Stromal cell of bone marrow (primary cell): ENCODE data around the gene RGS12.

Experiments used
- DNase-seq: peaks from one replicate; pipeline ENCODE4 v3.0.0-alpha.2; 2012; ENCODE audit warnings: low read depth

RGS12 gene

DNA sequence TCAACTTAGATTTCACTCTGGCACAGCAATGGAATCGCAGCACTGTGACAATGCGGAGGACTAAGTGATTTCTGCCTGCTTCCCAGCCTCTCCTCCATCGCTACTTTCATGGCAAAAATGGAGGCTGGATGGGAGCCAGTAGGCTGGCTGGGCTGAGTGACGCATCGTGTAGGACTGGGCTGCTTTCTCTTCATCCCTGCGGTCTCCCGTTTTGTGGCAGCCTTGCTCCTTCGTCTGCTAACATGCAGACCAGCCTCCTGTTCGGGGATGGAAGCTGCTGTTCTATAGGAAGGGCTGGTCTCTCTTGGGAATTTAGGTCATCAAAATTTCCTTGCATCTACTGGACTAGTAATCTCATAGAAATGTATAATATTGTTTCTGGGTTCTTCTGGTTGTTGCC is 15.8 kb upstream of the RGS12 start:
- DNase-seq, result no peak

DNA sequence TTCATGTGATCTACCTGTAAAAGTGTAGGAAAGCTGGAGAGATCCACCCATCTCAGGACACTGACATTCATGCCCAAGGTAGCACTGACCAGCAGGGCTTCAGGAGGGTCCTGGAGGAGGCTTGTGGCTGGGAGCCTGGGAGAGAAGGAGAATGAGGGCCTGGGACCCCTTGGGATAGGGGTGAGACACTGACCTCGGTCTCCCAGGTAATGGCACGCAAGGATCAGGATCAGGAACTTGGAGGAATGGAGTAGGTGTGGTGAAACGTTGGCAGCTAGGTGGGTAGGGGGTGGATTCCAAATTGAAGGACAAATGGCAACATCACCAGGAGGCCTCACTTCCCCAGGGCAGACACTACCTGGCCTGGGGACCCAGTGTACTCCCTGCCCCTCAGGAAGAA is 12.4 kb upstream of the RGS12 start:
- no peak for DNase-seq

DNA sequence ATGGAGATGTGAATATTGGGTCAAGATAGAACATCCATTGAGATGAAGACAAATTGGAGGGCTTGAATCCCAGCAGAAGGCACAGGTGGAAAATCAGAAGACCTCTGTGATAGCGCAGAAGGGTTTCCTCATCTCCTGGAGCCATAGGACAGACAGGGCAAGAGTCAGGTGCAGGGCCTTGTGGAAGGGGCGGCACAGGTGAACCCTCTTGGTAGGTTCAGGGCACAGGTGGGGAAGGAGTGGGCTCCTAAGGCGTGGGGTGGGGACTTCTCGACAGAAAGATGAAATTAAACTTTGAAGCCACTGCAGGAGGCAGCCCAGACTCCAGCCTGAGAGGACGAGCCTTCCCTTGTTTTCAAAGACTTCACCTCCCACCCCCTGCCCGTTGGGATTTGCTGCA is 9.3 kb upstream of the RGS12 start:
- no peak for DNase-seq

DNA sequence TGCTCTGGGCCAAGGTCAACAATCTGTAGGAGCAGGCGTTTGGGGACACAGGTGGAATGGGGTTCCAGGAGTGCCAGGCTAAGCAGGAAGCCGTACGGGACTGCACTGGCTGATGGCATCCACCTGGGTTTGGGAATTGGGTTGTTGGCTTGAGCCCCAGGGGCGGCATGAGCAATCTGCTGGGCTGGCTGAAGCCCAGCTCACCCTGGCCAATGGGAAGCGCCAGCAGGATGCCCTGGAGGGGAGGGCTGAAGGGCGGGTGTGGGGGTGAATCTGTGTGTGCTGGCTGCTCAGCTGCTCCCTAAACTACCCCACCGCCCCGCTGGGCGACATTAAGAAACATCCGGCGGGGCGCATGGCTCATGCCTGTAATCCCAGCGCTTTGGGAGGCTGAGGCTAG is 8.9 kb upstream of the RGS12 start:
- no peak for DNase-seq

DNA sequence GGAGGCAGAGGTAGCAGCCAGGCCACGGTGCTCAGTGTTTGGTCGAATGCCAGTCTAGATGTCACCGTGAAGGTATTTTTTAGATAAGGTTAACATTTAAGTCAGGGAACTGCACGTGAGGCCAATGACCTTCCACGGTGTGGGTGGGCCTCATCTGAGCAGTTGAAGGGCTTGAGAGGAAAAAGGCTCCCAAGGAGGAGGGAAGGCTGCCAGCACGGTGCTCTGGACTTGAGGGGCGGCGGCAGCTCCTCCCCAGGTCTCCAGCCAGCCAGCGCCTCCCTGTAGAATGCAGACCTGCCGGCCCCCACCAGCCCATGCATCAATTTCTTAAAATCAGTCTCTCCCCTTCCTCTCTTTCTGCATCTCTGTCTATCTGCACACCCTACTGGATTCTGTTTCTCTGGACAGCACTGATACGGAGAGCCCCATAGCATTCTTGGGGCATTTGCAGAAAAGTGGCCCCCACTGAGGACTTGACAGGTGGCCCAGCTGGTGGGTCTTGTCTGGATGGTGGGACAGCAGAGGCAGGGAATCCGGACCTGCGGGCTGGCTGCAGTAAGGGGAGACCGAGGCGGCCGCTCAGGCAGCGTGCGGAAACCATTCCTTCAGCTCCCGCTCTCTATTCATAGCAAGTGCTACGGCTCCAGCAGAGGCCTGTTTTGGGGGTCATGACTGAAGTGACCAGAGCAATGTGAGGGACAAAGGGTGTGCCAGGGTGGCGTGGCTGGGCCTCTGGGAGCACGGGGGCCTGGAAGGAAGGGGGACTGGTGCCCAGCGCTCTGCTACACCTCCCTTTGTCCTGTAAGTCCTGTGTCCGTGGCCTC is 7.9 kb upstream of the RGS12 start:
- DNase-seq, result no peak

DNA sequence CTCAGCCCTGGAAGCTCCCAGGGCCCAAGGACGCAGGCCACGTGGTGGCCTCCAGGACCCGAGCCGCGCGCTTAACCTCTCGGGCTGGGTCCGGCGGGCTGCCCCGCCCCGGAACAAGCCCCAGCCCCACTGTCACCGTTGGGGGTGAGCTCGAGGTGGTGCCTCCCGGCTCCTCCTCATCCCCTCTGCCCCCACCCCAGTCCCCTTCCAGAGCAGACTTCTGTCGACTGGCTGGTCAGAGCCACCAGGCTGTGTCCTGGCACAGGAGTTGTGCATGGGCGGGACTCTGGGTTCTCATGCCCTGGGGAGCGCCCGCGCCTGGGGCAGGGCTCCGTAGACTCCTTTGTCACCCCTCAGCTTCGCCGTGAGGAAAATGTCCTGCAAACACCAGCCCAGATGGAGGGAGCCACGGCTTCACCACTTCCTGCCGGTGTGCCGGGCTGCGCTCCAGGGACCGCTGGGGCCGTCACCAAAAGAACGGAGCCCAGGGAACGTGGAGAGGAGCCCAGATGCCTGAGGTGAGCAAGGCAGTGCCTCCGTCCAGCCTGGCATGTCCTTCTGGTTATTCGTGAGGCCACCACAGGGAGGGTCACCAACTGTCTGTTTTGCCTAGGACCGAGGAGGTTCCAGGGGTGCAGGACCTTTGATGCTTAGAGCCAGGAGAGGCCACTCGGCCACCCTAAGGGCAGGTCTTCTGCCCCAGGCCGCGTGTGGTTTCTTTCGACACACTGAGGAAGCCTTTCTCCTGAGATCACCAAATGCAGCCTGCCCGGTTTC is 7.1 kb upstream of the RGS12 start:
- DNase-seq, result peak; percentile 32

DNA sequence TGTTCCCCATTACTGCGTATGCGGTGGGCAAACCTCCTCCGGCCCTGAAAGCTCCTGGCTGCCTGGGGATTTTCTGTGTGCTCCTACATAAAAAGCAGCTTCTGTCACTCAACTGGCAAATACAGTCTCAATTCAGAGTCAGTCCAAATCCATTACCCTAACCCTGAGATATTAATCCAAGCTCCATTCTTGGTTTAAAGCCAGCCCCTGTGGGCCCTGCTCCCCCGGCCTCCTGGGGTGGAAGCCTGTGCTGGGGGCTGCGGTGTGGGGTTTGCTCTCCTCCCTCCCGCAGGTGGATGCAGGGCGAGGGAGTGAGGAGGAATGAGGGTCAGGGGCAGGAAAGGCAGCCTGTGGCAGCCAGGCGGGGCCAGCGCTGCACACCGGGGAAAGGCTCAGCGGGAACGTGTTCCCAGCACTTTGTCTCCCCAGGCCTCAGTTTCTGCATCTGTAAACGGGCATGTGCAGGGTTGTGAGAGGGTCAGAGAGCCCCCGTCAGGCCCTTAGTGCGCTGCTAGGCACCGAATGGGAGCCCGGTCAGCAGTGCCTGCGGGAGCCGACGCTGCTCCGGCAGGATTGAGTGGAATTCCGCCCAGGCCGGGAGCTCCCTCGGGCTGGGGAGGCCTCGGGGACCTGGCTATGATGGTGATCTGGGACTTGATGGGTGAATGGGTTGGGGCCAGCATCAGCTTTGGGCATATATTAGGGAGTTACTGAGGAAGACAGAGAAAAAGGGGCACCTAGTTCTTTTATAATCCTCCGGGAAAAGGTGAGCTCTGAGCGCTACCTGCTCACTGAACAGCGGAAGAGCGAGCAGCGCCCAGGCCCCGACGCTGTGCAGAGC is 6.3 kb upstream of the RGS12 start:
- DNase-seq, result no peak

DNA sequence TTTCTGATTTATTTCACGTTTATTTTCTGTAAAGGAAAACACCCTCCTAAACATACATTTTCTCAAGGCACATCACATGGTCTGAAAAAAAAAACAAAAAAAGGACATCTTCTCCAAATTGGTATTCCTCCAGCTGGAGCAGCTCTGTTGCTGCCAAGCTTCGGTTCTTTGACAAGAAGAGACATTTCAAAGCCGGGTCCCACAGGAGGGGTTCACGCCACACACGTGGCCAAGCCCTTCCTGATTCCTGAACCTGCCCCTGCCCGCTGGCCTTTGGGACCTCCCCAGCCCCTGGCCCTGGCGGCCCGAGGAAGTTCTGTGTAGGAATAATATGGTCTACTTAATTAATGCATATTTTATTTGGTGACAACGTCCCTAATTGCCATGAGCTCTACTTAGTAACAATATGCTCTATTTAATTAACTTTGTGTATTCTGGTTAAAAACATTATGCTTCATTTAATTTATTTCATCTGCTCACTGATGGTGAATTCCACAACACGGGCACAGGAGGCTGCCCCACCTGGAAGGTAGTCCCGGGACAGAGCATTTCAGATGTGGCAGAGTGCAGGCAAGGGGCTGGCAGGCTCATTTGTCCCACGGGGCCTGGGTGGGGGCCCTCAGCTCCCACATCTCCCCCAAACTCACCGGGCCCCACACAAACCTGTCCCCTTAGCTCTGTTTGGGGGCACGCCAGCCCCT is 5.4 kb upstream of the RGS12 start:
- no peak for DNase-seq

DNA sequence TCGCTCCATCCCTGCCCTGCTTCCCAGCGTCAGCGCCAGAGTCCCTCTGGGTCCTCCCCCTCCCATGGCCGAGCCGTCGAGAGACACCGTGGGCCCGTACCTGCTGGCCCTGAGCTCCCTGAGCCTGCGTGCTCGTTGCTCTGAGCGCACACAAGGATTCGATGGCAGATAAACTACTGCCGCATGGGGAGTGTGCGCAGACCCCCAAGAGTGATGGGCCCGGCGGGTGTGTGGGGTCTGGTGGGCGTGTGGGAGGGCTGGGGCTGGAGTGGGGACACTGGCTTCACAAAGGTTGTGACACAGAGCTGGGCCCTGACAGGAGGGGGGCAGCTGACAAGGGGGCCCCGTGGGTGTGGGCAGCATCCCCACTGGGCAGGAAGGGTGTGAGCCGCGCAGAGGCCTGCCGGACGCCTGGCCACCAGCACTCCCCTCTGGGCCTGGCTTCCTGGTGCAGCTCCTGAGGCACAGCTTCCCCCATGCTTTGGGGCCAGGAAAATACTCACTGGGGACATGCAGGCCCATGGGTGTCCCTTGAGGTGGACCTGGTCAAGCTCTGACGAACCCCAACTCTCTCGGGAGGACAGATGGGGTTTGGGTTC is 4.8 kb upstream of the RGS12 start:
- no peak for DNase-seq

DNA sequence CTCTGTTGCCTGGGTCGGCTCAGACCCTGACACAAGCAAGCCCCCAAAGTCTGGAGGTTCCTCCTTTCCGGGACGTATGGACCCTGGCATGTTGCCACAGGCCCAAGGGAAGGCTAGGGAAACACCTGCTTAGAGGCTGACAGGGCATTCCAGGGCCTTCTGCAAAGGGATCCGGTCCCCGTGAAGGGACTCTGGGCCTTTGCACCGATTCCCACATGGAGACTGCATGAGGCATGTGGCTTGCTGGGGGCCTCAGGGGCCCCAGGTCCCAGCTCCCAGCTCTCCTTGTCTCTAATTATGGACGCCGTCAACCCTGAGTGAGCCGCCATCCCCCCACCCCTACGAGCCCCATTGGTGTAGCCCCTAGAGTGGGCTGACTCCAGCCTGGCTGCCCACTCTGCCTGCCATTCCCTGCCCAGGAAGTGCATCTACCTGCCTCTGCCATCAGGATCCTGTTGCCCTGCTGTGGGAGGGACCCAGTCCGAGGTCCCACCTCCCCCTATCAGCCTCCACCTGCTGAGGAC is 4.2 kb upstream of the RGS12 start:
- no peak for DNase-seq

DNA sequence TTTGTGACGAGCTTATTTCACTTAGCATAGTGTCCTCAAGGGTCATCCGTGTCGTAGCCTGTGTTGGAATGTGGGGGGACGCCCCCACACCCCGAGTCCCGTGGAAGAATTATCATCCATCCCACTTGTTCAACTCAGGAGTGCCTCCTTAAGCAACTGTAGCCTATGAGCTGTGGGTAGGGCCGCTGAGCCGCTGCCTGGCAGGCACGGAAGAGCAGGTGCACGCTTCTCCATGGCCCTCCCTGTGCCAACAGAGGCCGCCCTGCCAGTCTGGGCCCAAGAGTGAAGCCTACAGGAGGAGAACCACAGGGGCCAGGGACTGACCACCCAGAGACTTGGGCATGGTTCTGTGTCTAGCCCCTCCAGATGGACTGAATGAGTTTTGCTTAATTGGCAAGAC is 2.3 kb upstream of the RGS12 start:
- no peak for DNase-seq

DNA sequence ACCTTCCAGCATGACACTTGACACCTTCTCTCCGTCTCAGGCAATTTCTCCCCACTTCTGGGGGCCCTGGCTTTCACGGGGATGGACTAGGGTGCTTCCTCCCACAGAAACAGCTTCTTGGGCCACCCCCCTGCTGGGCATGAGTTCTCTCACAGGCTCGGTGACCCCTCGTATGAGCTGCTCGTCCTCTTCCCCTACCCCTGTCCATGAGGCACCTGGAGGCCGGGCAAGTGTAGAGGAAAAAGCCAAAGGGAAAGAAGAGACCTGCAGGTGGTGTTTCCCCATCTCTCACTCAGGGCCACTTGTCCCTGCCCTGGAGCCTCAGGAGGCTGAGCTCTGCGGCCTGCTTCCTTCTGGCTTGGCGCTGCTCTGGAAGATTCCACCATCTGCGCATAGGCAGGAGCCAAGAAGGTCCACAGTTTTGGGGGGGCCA is 1.9 kb upstream of the RGS12 start:
- DNase-seq, result no peak

DNA sequence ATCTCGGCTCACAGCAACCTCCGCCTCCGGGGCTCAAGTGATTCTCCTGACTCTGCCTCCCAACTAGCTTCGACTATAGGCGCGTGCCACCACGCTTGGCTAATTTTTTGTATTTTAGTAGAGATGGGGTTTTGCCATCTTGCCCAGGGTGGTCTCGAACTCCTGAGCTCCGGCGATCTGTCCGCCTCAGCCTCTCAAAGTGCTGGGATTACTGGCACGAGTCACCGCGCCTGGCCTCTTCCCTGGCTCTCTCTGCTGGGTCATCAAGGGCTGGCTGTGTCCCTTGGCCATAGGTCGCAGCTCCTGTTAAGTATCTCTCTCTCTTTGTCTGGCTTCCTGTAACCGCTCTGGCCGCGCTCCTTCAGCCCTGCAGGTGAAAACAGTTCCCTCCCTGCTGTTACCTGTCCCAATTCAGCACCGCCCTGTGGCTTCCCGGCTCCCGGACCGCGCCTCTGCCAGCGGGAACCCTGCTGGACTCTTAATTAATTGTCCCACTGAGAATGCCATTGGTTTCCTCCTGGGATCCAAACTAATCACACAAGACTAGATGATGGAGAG is 1.3 kb upstream of the RGS12 start:
- no peak for DNase-seq

DNA sequence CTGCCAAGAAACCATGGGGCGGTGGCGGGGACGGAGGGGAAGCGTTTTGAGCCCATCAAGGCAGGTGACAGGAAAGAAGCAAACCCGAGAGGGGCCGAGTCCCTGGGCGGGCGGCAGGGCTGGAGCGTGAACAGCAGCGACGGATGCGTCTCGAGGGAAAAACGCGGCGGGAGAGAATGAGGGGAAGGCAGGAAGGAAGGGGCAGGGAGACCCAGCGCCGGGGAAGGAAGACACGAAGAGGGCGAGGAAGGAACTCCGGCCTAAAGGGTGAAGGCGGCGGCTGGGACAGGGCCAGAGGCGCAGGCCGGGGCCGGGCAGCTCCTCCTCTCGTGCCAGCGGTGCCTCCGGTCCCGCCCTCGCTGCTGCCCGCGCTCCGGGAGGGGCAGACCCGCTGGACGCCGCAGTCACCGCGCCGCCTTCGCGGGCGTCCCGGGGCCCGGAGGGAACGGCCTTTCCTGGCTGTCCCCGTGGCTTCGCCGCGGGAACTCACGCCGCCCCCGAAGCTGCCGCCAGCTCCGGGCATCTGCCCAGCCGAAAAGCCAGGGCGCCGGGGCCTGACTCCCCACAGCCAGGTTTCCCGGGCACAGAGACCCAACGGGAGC is 751 bp upstream of the RGS12 start:
- peak; percentile 13 for DNase-seq

DNA sequence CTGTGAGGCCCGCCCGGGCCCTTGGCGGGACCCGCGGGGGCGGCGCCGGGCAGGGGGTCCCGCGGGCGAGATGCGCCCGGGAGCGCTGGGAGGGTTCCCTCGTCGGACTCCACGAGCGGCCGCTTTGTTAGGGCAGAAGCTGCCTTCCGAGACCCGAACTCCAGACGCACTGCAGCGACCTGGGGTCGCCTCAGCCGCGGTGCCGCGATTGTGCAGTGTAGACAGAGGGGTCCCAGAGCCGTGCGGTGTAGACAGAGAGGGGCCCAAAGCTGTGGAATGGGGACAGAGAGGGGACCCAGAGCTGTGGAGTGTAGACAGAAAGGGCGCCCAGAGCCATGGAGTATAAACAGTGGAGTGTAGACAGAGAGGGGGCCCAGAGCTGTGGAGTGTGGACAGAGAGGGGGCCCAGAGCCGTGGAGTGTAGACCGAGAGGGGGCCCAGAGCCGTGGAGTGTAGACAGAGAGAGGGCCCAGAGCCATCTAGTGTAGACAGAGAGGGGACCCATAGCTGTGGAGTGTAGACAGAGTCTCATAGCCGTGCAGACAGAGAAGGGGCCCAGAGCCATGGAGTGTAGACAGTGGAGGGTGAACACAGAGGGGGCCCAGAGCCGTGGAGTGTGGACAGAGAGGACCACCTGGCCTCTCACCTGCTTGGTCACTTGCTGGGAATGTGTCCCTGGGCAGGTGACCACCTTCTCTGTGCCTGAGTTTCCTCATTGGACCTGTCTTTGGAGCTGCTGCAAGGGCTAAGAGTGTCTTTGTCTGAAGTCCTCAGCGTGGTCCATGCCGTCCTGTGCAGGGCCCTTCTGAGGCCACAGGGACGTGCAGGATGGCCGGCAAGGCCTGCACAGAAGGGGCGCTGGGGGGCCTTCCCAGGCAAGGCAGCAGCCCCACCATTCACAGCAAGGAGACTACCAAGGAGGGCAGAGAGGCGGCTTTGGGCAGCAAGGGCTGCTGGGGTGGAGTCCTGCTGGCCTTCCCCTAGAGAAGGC is 875 bp downstream of the RGS12 start:
- DNase-seq, result no peak

DNA sequence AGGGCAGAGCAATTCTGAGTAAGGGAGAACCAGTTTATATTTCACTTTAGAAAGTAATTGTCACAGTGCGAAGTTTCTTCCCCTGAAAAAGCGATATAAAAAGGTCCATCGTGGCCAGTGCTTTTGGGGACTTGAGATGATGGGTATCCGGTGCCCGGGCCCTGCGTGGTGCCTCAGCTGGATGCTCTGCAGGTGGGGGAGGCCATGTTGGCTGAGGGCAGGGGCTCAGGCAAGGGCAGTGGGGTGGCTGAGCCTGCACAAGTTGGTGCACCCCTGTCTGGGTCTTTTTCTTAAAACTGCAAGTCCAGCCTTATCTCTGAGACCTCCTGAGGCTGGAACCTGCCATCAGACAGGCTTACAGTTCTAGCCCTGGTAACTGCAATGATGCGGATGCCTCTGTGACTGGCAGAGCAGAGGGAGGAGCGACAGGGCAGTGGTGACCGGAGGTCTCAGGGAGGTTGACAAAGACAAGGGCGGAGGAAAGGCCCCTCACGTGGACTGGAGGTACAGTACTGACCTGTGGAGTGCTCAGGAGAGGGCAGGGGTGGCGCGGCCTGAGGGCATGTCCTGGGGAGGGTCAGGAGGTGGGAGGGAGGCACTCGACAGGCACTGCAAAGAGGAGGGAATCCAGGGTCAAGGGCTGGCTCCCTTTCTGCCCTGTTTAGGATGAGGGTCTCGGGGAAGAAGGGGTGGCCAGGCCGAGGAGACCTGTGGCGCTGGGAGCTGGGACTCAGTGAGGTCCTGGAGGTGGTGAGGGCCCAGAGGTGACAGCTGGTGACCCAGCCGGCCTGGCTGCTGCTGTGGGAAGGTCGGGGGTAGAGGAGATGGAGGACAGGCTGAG is 1.8 kb downstream of the RGS12 start:
- DNase-seq, result no peak

DNA sequence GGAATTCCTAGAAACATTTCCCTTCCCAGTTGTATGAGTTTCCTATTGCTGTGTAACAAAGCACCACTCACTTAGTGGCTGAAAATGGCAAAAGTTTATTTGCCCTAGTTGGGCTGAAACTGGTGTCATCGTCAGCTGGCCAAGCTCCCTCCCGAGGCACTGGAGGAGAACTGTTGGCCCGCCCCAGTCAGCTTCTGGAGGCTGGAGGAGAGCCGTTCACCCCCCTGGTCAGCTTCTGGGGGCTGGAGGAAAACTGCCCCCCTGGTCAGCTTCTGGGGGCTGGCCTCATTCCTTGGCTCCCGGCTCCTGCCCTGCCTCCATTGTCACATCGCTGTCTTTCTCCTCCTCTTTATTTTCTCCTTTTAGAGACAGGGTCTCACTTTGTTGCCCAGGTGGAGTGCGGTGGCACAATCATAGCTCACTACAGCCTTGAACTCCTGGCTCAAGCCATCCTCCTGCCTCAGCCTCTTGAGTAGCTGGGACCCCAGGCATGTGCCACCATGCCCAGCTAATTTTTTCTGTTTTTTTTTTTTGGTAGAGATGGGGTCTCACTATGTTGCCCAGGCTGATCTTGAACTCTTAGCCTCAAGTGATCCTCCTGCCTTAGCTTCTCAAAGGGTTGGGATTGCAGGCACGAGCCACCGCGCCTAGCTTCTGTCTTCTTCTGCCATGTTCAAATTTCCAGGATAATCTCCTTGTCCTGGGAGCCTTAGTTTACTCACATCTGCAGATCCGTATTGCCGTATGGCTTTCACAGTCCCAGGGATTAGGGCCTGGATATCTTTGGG is 3.2 kb downstream of the RGS12 start:
- DNase-seq, result no peak

DNA sequence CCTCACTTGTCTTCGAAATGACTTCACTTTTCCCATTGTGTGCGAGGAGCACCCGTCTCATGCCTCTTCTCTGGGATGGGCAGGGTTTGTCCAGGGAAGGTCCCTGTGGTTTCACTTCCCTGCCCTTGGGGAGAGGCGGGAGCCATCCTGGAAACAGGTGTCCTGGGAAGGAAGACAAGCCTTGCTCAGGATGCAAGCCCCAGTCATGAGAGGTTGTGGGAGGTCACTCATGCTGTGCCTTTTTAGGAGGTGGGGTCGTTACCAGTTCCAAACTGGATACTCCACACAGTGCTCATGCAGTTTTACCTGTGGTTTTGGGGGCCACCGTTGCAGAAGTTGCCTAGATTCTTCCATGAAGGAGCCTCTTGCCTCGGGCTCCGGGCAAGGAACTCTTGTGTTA is 3.8 kb downstream of the RGS12 start:
- DNase-seq, result no peak
